Measurements from ENCODE around the gene TMED10.

GRCh38 chr14:75081660-75082229 is 94.7 kb downstream of the TMED10 start:
- TF ChIP-seq CTCF (IDR thresholded peaks at IDR 0.05), result no peak
- no peak for TF ChIP-seq POLR2A (IDR thresholded peaks at IDR 0.05)

All from right lobe of liver (tissue), 4 donors.